HG02885 (cell line): Measurements from ENCODE around the gene UBE2E2.

Source experiments
- ATAC-seq: cut with Tn5 transposase; IDR thresholded peaks from one replicate; pipeline ENCODE4 v1.9.1; 2021; ENCODE audit warnings: mild to moderate bottlenecking; ENCODE audit not compliant: unreplicated experiment, poor library complexity

The UBE2E2 gene

DNA sequence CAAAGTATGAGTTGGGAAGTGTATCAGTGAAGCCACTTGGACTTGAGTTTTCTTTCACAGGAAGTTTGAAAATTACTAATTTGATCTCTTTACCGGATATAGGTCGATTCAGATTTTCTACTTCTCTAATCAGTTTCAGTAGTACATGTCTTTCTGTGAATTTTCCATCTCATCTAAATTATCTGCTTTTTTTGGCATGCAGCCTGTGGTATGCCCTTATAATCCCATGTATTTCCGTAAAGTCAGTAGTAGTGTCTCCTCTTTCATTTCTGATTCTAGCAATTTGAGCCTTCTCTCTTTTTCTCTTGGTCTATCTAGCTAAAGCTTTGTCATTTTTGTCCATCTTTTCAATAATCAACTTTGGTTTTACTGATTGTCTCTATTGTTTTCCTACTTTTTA is 434.2 kb downstream of the UBE2E2 start:
- no peak for ATAC-seq

DNA sequence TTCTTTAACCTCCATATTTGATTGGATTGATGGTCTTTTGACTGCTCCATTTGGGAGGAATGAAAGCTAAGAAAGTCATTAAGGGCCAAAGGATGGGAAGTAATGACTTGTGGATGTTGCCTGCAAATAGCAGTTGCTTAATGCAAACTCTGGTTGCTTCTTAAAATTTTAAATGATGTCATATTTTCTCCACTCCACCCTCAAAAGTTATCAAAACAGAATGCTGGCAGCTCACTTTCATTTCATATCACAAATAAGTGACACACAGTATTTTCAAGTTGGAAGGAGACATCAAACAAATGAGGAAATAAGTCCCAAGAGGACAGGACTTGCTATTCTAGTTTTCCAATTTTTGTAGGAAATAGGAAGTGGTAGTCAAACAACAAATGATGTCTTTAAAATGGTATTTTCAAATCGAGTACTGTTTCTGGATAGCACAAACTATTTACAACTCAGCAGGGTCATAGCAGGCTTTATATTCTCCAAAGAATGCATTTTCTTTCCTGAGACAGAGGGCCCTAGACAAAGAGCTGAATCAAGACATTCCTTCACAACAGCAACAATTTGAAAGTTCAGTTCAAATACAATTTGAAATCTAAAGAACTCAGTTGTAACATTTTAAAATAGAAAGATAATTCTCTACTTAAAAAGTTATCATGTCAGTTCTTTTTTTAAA is 437.5 kb downstream of the UBE2E2 start:
- ATAC-seq: no peak
